Measurements from ENCODE around the gene SMS.
"Not testable (repeated sequence)": the region's sequence is repeated elsewhere in the genome, so short reads cannot be mapped to it uniquely, and the experiment has no call there.

SMS gene

GRCh38 chrX:21940356-21940829 lies at the start of gene SMS:
Gene SMS, plus strand, starts transcription at chrX:21940709. Its CDS starts 116 bp downstream, at chrX:21940825.
- DNase-seq: no peak

- no peak for DNase-seq
These were observed 35.2 kb upstream of the SMS start for GRCh38 chrX:21905313-21905712.

GRCh38 chrX:21905953-21906352 lies 34.6 kb upstream of the SMS start:
- no peak for DNase-seq

GRCh38 chrX:21907260-21907659 lies 33.2 kb upstream of the SMS start:
- no peak for DNase-seq

- no peak for DNase-seq
These were observed 29.0 kb upstream of the SMS start for GRCh38 chrX:21911481-21911880.

GRCh38 chrX:21912220-21912619 lies 28.3 kb upstream of the SMS start:
- DNase-seq: no peak

GRCh38 chrX:21912989-21913388 lies 27.5 kb upstream of the SMS start:
- DNase-seq: no peak

- DNase-seq: no peak
These were observed 14.4 kb upstream of the SMS start for GRCh38 chrX:21926116-21926515.

- no peak for DNase-seq
These were observed 13.8 kb upstream of the SMS start for GRCh38 chrX:21926527-21927278.

GRCh38 chrX:21929209-21929608 lies 11.3 kb upstream of the SMS start:
- DNase-seq: no peak

- no peak for DNase-seq
These were observed 9.5 kb upstream of the SMS start for GRCh38 chrX:21930986-21931385.

GRCh38 chrX:21932292-21933002 lies 8.1 kb upstream of the SMS start:
- DNase-seq: no peak

- DNase-seq: no peak
These were observed 7.4 kb upstream of the SMS start for GRCh38 chrX:21933077-21933476.

- DNase-seq: no peak
These were observed 6.1 kb upstream of the SMS start for GRCh38 chrX:21934414-21934813.

GRCh38 chrX:21939906-21940305 lies 603 bp upstream of the SMS start:
- no peak for DNase-seq

GRCh38 chrX:21943460-21944135 lies 3.1 kb downstream of the SMS start:
- DNase-seq: no peak

GRCh38 chrX:21944136-21944615 lies 3.7 kb downstream of the SMS start:
- no peak for DNase-seq

- DNase-seq: no peak
These were observed 6.6 kb downstream of the SMS start for GRCh38 chrX:21946925-21947641.

- DNase-seq: no peak
These were observed 7.2 kb downstream of the SMS start for GRCh38 chrX:21947671-21948070.

GRCh38 chrX:21948897-21949578 lies 8.5 kb downstream of the SMS start:
- no peak for DNase-seq

- no peak for DNase-seq
These were observed 9.2 kb downstream of the SMS start for GRCh38 chrX:21949689-21950088.

GRCh38 chrX:21950557-21950956 lies 10.0 kb downstream of the SMS start:
- not testable (repeated sequence) for DNase-seq
